A204.1 (cell line): ENCODE data around the gene SUSD2.
"Not testable (repeated sequence)": the region's sequence is repeated elsewhere in the genome, so short reads cannot be mapped to it uniquely, and the experiment has no call there.

Experiments
- FAIRE-seq: peaks from 2 replicates; lab custom pipeline; 2012; peaks lifted over from hg19 to GRCh38; lab: Jason Lieb, UNC

SUSD2 gene

GRCh38 chr22:24188705-24189248 is 7.5 kb downstream of the SUSD2 start:
- no peak for FAIRE-seq

- no peak for FAIRE-seq
These were observed 8.2 kb downstream of the SUSD2 start for GRCh38 chr22:24189249-24190158.

- no peak for FAIRE-seq
These were observed 8.9 kb downstream of the SUSD2 start for GRCh38 chr22:24190159-24190540.

GRCh38 chr22:24190596-24191208 is 9.4 kb downstream of the SUSD2 start:
- no peak for FAIRE-seq

- FAIRE-seq: no peak
These were observed 10.1 kb downstream of the SUSD2 start for GRCh38 chr22:24191381-24191841.

- no peak for FAIRE-seq
These were observed 10.6 kb downstream of the SUSD2 start for GRCh38 chr22:24191893-24192292.

- FAIRE-seq: no peak
These were observed 17.4 kb downstream of the SUSD2 start for GRCh38 chr22:24198682-24199052.

GRCh38 chr22:24200619-24201212 is 19.4 kb downstream of the SUSD2 start:
- no peak for FAIRE-seq

- no peak for FAIRE-seq
These were observed 20.7 kb downstream of the SUSD2 start for GRCh38 chr22:24201681-24202614.

GRCh38 chr22:24203856-24204255 is 22.6 kb downstream of the SUSD2 start:
- not testable (repeated sequence) for FAIRE-seq

GRCh38 chr22:24205438-24206195 is 24.3 kb downstream of the SUSD2 start:
- FAIRE-seq: no peak

GRCh38 chr22:24206460-24207263 is 25.4 kb downstream of the SUSD2 start:
- peak; percentile 55 for FAIRE-seq

- FAIRE-seq: no peak
These were observed 26.2 kb downstream of the SUSD2 start for GRCh38 chr22:24207264-24208011.

GRCh38 chr22:24208012-24208749 is 26.9 kb downstream of the SUSD2 start:
- FAIRE-seq: peak; percentile 96

- no peak for FAIRE-seq
These were observed 27.7 kb downstream of the SUSD2 start for GRCh38 chr22:24209016-24209415.

GRCh38 chr22:24209687-24210086 is 28.4 kb downstream of the SUSD2 start:
- no peak for FAIRE-seq

GRCh38 chr22:24210409-24210808 is 29.1 kb downstream of the SUSD2 start:
- FAIRE-seq: not testable (repeated sequence)

- not testable (repeated sequence) for FAIRE-seq
These were observed 30.4 kb downstream of the SUSD2 start for GRCh38 chr22:24211716-24212115.

- FAIRE-seq: not testable (repeated sequence)
These were observed 31.8 kb downstream of the SUSD2 start for GRCh38 chr22:24213111-24213510.
